AG10803 (cell line): ENCODE results near the gene BNC2.

Source experiments
- DNase-seq: peaks from one replicate; pipeline ENCODE4 v3.0.0; 2010; ENCODE audit warnings: low read depth
- H3K4me3 ChIP-seq: 2 replicates; pipeline ENCODE4 v1.5.1; 2011; ENCODE audit warnings: mild to moderate bottlenecking, low read length, control low read depth
- CTCF ChIP-seq: conservative IDR thresholded peaks from 2 replicates; pipeline ENCODE4 v1.5.1; 2011; ENCODE audit warnings: mild to moderate bottlenecking, low read length, control low read depth, inconsistent platforms

Gene BNC2

GRCh38 chr9:16815079-16815478, 55.4 kb downstream of the BNC2 start:
- DNase-seq: no peak
- H3K4me3 ChIP-seq: no peak overlapping the region
- TF ChIP-seq CTCF: no peak

- H3K4me3 ChIP-seq: no peak overlapping the region
- TF ChIP-seq CTCF: no peak
- no peak for DNase-seq
These were observed 56.6 kb downstream of the BNC2 start for GRCh38 chr9:16813838-16814237.

GRCh38 chr9:16811987-16812685, 58.3 kb downstream of the BNC2 start:
- no peak for TF ChIP-seq CTCF
- no peak overlapping the region for H3K4me3 ChIP-seq
- no peak for DNase-seq

GRCh38 chr9:16809912-16810610, 60.4 kb downstream of the BNC2 start:
- H3K4me3 ChIP-seq: no peak overlapping the region
- DNase-seq: no peak
- no peak for TF ChIP-seq CTCF

GRCh38 chr9:16806674-16807073, 63.8 kb downstream of the BNC2 start:
- TF ChIP-seq CTCF: no peak
- no peak overlapping the region for H3K4me3 ChIP-seq
- no peak for DNase-seq

- no peak overlapping the region for H3K4me3 ChIP-seq
- DNase-seq: no peak
- no peak for TF ChIP-seq CTCF
These were observed 66.8 kb downstream of the BNC2 start for GRCh38 chr9:16803648-16804047.

- H3K4me3 ChIP-seq: no peak overlapping the region
- no peak for DNase-seq
These were observed 68.5 kb downstream of the BNC2 start for GRCh38 chr9:16801871-16802466.

More at GRCh38 chr9:16801871-16802466, 68.5 kb downstream of the BNC2 start:
- no peak for TF ChIP-seq CTCF
